H9 (cell line): Measurements from ENCODE around the gene C11orf65. TPM values are rescaled to one million over a fixed set of nuclear protein-coding genes. Genes with fewer than 3 reads are reported as not detected.

Experiments used
- DNase-seq: peaks from one replicate; pipeline ENCODE4 v3.0.0-alpha.2; 2017
- H2AFZ ChIP-seq: one replicate; pipeline ENCODE4 v1.6.1; 2013; ENCODE audit warnings: mild to moderate bottlenecking, low read length, control low read depth, moderate library complexity
- H2AK5ac ChIP-seq: 2 replicates; pipeline ENCODE4 v1.6.1; 2013; ENCODE audit warnings: low read length, control low read depth, mixed read lengths; ENCODE audit not compliant: insufficient read length
- H2BK120ac ChIP-seq: one replicate; pipeline ENCODE4 v1.6.1; 2013; ENCODE audit warnings: low read depth, mild to moderate bottlenecking, low read length, control low read depth, inconsistent platforms; ENCODE audit not compliant: poor library complexity, severe bottlenecking
- H2BK12ac ChIP-seq: 2 replicates; pipeline ENCODE4 v1.6.1; 2013; ENCODE audit warnings: low read length, control low read depth, mixed read lengths, low read depth; ENCODE audit not compliant: insufficient read length
- H2BK15ac ChIP-seq: 2 replicates; pipeline ENCODE4 v1.6.1; 2013; ENCODE audit warnings: low read depth, low read length, control low read depth
- H2BK20ac ChIP-seq: one replicate; pipeline ENCODE4 v1.6.1; 2013; ENCODE audit warnings: low read depth, mild to moderate bottlenecking, low read length, control low read depth, inconsistent platforms; ENCODE audit not compliant: poor library complexity, severe bottlenecking
- H2BK5ac ChIP-seq: 2 replicates; pipeline ENCODE4 v1.6.1; 2013; ENCODE audit warnings: low read length, control low read depth, mixed read lengths; ENCODE audit not compliant: insufficient read length
- H3K14ac ChIP-seq: 2 replicates; pipeline ENCODE4 v1.6.1; 2013; ENCODE audit warnings: low read length, control low read depth; ENCODE audit not compliant: insufficient read depth
- H3K18ac ChIP-seq: 2 replicates; pipeline ENCODE4 v1.6.1; 2013; ENCODE audit warnings: low read depth, mild to moderate bottlenecking, mixed read lengths, low read length, control low read depth; ENCODE audit not compliant: insufficient read length
- H3K23ac ChIP-seq: 2 replicates; pipeline ENCODE4 v1.6.1; 2013; ENCODE audit warnings: low read length, control low read depth, mixed read lengths, low read depth; ENCODE audit not compliant: insufficient read length
- H3K23me2 ChIP-seq: 2 replicates; pipeline ENCODE4 v1.6.1; 2013; ENCODE audit warnings: low read depth, mild to moderate bottlenecking, mixed read lengths, low read length, control low read depth; ENCODE audit not compliant: insufficient read length, poor library complexity, severe bottlenecking
- H3K27ac ChIP-seq: 2 replicates; pipeline ENCODE4 v1.5.1; 2013; ENCODE audit warnings: low read length, control low read depth, mixed read lengths, low read depth; ENCODE audit not compliant: insufficient read length
- H3K27me3 ChIP-seq: 2 replicates; pipeline ENCODE4 v1.6.1; 2013; ENCODE audit warnings: low read length, control low read depth, inconsistent platforms; ENCODE audit not compliant: insufficient read depth
- H3K4ac ChIP-seq: 2 replicates; pipeline ENCODE4 v1.6.1; 2013; ENCODE audit warnings: low read depth, mild to moderate bottlenecking, control low read depth, inconsistent platforms, low read length, moderate library complexity
- H3K4me1 ChIP-seq: 2 replicates; pipeline ENCODE4 v1.6.1; 2013; ENCODE audit warnings: low read length, control low read depth, inconsistent platforms; ENCODE audit not compliant: insufficient read depth
- H3K4me2 ChIP-seq: 2 replicates; pipeline ENCODE4 v1.6.1; 2013; ENCODE audit warnings: low read length, control low read depth, mixed read lengths; ENCODE audit not compliant: insufficient read length, insufficient read depth
- H3K56ac ChIP-seq: 2 replicates; pipeline ENCODE4 v1.6.1; 2013; ENCODE audit warnings: low read depth, mild to moderate bottlenecking, mixed read lengths, low read length, control low read depth; ENCODE audit not compliant: insufficient read length
- H3K79me1 ChIP-seq: 2 replicates; pipeline ENCODE4 v1.6.1; 2013; ENCODE audit warnings: low read depth, mild to moderate bottlenecking, moderate library complexity, low read length, control low read depth, inconsistent platforms; ENCODE audit not compliant: insufficient read depth, poor library complexity, severe bottlenecking
- H3K79me2 ChIP-seq: 2 replicates; pipeline ENCODE4 v1.6.1; 2013; ENCODE audit warnings: low read length, control low read depth, inconsistent platforms; ENCODE audit not compliant: insufficient read depth
- H3K9ac ChIP-seq: 2 replicates; pipeline ENCODE4 v1.6.1; 2013; ENCODE audit warnings: low read length, control low read depth, mixed read lengths; ENCODE audit not compliant: insufficient read length; ENCODE audit errors: extremely low read depth
- H3K9me3 ChIP-seq: one replicate; pipeline ENCODE4 v1.6.1; 2013; ENCODE audit warnings: low read depth, low read length, inconsistent platforms; ENCODE audit not compliant: control insufficient read depth
- H3T11ph ChIP-seq: one replicate; pipeline ENCODE4 v1.6.1; 2013; ENCODE audit warnings: mild to moderate bottlenecking, low read length, control low read depth, inconsistent platforms
- H4K20me1 ChIP-seq: one replicate; pipeline ENCODE4 v1.6.1; 2013; ENCODE audit not compliant: control insufficient read depth, insufficient read length, insufficient read depth
- H4K5ac ChIP-seq: 2 replicates; pipeline ENCODE4 v1.6.1; 2013; ENCODE audit warnings: low read depth, mild to moderate bottlenecking, mixed read lengths, low read length, control low read depth; ENCODE audit not compliant: insufficient read length
- H4K8ac ChIP-seq: replicated peaks from 2 replicates; pipeline ENCODE4 v1.6.1; 2013; ENCODE audit warnings: low read length, control low read depth, mixed read lengths, low read depth; ENCODE audit not compliant: insufficient read length
- H4K91ac ChIP-seq: 2 replicates; pipeline ENCODE4 v1.6.1; 2013; ENCODE audit warnings: low read depth, mild to moderate bottlenecking, moderate library complexity, mixed read lengths, low read length, control low read depth; ENCODE audit not compliant: insufficient read length
- H3K27ac Mint-ChIP-seq, 3 experiments: 2 replicates in 2 of 3; 3 replicates in 1 of 3; pipeline ENCODE4 v1.8.0; 2020 to 2021; ENCODE audit warnings: mixed read lengths in 3 of 3, mild to moderate bottlenecking in 1 of 3, moderate library complexity in 1 of 3
- H3K27me3 Mint-ChIP-seq: 2 replicates; pipeline ENCODE4 v1.8.0; 2021; ENCODE audit warnings: low read depth, mild to moderate bottlenecking, moderate library complexity, mixed read lengths
- H3K36me3 Mint-ChIP-seq, 3 experiments: 2 replicates in 2 of 3; 3 replicates in 1 of 3; pipeline ENCODE4 v1.8.0; 2020 to 2021; ENCODE audit warnings: low read depth in 3 of 3, mixed read lengths in 3 of 3; ENCODE audit not compliant: insufficient read depth in 1 of 3
- H3K4me1 Mint-ChIP-seq, 2 experiments: 2 replicates each; pipeline ENCODE4 v1.8.0; 2020; ENCODE audit warnings: mixed read lengths in 2 of 2
- H3K4me3 Mint-ChIP-seq, 2 experiments: 2 replicates in 1 of 2; 3 replicates in 1 of 2; pipeline ENCODE4 v1.8.0; 2020 to 2021; ENCODE audit warnings: mild to moderate bottlenecking in 2 of 2, mixed read lengths in 2 of 2, moderate library complexity in 1 of 2
- H3K9me3 Mint-ChIP-seq, 2 experiments: 2 replicates in 1 of 2; 3 replicates in 1 of 2; pipeline ENCODE4 v1.8.0; 2020; ENCODE audit warnings: mild to moderate bottlenecking in 2 of 2, mixed read lengths in 2 of 2, moderate library complexity in 1 of 2
- WGBS: extraction: QIAGEN DNeasy Blood & Tissue Kit; methylation state at CpG from one replicate; pipeline ENCODE4 v1.1.7; 2013; ENCODE audit warnings: missing lambda C conversion rate, low lambda C conversion rate, mixed read lengths; ENCODE audit not compliant: insufficient read length; ENCODE audit errors: extremely low coverage; 5-methylcytosine and 5-hydroxymethylcytosine counted together
- total RNA-seq: library from RNA; stranded (reverse); gene quantifications from 2 replicates; pipeline ENCODE4 v1.2.1, GENCODE V29; 2021
- TF ChIP-seq, protein P1 (sequence below): fragments of 200-600 bp; sonication (generic); conservative IDR thresholded peaks from 3 replicates; pipeline ENCODE4 v1.8.0; 2021; ENCODE audit warnings: antibody characterized with exemption, mild to moderate bottlenecking

C11orf65 gene
- total RNA-seq, 1 experiment from 2014 or later, result 0.55 TPM

DNA sequence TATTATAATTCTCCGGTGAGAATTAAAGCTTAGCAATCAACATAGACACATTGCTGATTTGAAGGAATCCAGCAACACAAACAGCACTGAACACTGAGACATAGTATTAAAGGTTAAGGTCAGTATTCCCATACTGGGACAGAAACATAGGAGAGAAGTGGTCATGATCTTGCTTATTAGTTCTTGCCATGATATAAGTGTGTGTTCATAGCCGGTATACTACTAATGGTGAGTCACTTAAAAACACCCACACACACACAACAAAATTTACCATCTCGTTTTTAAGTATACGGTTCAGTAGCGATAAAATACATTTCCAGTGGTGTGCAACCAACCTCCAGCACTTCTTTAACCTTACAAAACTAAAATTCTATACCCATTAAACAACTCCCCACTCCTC is 96.3 kb downstream of the C11orf65 start:
- WGBS, result no CpG with 5 or more reads among the region's 5 CpGs
- Histone ChIP-seq H3K4me2 (no peak overlapping the region), H3K9ac (no peak overlapping the region)

More for the DNA sequence above, 96.3 kb downstream of the C11orf65 start:
- no peak overlapping the region for H3K27ac ChIP-seq
- H4K8ac ChIP-seq, result no peak overlapping the region
- no peaks in the 10 kb centered on the region for H4K20me1 ChIP-seq
- no peak overlapping the region for H2BK20ac ChIP-seq
- H3K4ac ChIP-seq, result no peak overlapping the region
- no peak overlapping the region for H2BK120ac ChIP-seq
- H3K23me2 ChIP-seq, result no peaks in the 10 kb centered on the region
- H2AK5ac ChIP-seq, result no peak overlapping the region
- H3K4me1 Mint-ChIP-seq, result no peaks in the 10 kb centered on the region
- no peak overlapping the region for H3K4me3 Mint-ChIP-seq
- peaks cover 9 to 28% (median 23%) of the 10 kb centered on the region in 3 experiments for H3K36me3 Mint-ChIP-seq
- no peak overlapping the region for H2BK5ac ChIP-seq
- H3K9me3 Mint-ChIP-seq, result peaks cover 9 to 17% of the 10 kb centered on the region in 2 experiments
- no peak for DNase-seq
- H3T11ph ChIP-seq, result no peak overlapping the region
- no peak overlapping the region for H3K18ac ChIP-seq
- H3K56ac ChIP-seq, result no peak overlapping the region
- H3K27me3 ChIP-seq, result no peaks in the 10 kb centered on the region
- TF ChIP-seq, protein P1, sequence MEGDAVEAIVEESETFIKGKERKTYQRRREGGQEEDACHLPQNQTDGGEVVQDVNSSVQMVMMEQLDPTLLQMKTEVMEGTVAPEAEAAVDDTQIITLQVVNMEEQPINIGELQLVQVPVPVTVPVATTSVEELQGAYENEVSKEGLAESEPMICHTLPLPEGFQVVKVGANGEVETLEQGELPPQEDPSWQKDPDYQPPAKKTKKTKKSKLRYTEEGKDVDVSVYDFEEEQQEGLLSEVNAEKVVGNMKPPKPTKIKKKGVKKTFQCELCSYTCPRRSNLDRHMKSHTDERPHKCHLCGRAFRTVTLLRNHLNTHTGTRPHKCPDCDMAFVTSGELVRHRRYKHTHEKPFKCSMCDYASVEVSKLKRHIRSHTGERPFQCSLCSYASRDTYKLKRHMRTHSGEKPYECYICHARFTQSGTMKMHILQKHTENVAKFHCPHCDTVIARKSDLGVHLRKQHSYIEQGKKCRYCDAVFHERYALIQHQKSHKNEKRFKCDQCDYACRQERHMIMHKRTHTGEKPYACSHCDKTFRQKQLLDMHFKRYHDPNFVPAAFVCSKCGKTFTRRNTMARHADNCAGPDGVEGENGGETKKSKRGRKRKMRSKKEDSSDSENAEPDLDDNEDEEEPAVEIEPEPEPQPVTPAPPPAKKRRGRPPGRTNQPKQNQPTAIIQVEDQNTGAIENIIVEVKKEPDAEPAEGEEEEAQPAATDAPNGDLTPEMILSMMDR, result no peak
- H3K79me1 ChIP-seq, result no peaks in the 10 kb centered on the region
- H3K14ac ChIP-seq, result no peak overlapping the region
- H2AFZ ChIP-seq, result no peak overlapping the region
- no peak overlapping the region for H4K5ac ChIP-seq
- H3K4me1 ChIP-seq, result no peaks in the 10 kb centered on the region
- no peaks in the 10 kb centered on the region for H3K9me3 ChIP-seq
- H4K91ac ChIP-seq, result no peak overlapping the region
- no peaks in the 10 kb centered on the region for H3K79me2 ChIP-seq
- no peak overlapping the region for H2BK15ac ChIP-seq
- H2BK12ac ChIP-seq, result no peak overlapping the region
- H3K23ac ChIP-seq, result no peak overlapping the region
- H3K27me3 Mint-ChIP-seq, result peaks cover 1% of the 10 kb centered on the region; the same call in 1 of the 2 replicates
- no peak overlapping the region for H3K27ac Mint-ChIP-seq
